Lower lobe of right lung (tissue), 2 donors: ENCODE results near the gene SPTB. TPM values are rescaled to one million over a fixed set of nuclear protein-coding genes. Genes with fewer than 3 reads are reported as not detected.

ENCODE experiments used
- ATAC-seq, 2 donors: fragments of 200-7000 bp; cut with Tn5 transposase; one replicate each; pipeline ENCODE4 v1.9.1; 2020 to 2022; ENCODE audit warnings: mild to moderate bottlenecking in 2 of 2, moderate library complexity in 2 of 2
- DNase-seq: peaks from one replicate; pipeline ENCODE4 v3.0.0-alpha.2; 2020
- H3K27ac ChIP-seq: fragments of 200-600 bp; one replicate; pipeline ENCODE4 v1.8.0; 2022
- H3K27me3 ChIP-seq: fragments of 200-600 bp; one replicate; pipeline ENCODE4 v1.8.0; 2022; ENCODE audit warnings: low read depth
- H3K36me3 ChIP-seq: fragments of 200-600 bp; one replicate; pipeline ENCODE4 v1.8.0; 2022; ENCODE audit warnings: mild to moderate bottlenecking
- H3K4me1 ChIP-seq: fragments of 200-600 bp; one replicate; pipeline ENCODE4 v1.8.0; 2022
- H3K4me3 ChIP-seq: fragments of 200-600 bp; one replicate; pipeline ENCODE4 v1.8.0; 2022; ENCODE audit warnings: mild to moderate bottlenecking
- H3K9me3 ChIP-seq: fragments of 200-600 bp; one replicate; pipeline ENCODE4 v1.8.0; 2022
- CTCF ChIP-seq: fragments of 200-600 bp; IDR thresholded peaks from one replicate; pipeline ENCODE4 v1.8.0; 2022; ENCODE audit warnings: antibody characterized with exemption, mild to moderate bottlenecking
- intact Hi-C: fragments of 100-400 bp; cut with DNase I; formaldehyde crosslinking; loops from one replicate; pipeline ENCODE4 v1.11.0; 2022
- total RNA-seq: library from RNA; stranded (reverse); fragmentation: NEBNext Ultra II Directional; extraction: Animal tissue kit (Norgen Biotek cat#: 25700); gene quantifications from one replicate; pipeline ENCODE4 v1.2.1, GENCODE V29; 2021
- donor health status: DM: no; HTN: yes; CAD: no; lungs with severe emphysema.

SPTB gene
- total RNA-seq, 1 donor from 2014 or later = 2.5 TPM

- Histone ChIP-seq H3K27ac (no peak overlapping the region), H3K4me1 (no peaks in the 10 kb centered on the region), H3K9me3 (no peaks in the 10 kb centered on the region), H3K27me3 (no peaks in the 10 kb centered on the region), H3K4me3 (no peak overlapping the region), H3K36me3 (no peaks in the 10 kb centered on the region)
- intact Hi-C loops = no loop called here
- ATAC-seq (no peak), DNase-seq (no peak)
- no peak for TF ChIP-seq CTCF
Measured at GRCh38 chr14:64787619-64788018, 92.1 kb downstream of the SPTB start.

DNA sequence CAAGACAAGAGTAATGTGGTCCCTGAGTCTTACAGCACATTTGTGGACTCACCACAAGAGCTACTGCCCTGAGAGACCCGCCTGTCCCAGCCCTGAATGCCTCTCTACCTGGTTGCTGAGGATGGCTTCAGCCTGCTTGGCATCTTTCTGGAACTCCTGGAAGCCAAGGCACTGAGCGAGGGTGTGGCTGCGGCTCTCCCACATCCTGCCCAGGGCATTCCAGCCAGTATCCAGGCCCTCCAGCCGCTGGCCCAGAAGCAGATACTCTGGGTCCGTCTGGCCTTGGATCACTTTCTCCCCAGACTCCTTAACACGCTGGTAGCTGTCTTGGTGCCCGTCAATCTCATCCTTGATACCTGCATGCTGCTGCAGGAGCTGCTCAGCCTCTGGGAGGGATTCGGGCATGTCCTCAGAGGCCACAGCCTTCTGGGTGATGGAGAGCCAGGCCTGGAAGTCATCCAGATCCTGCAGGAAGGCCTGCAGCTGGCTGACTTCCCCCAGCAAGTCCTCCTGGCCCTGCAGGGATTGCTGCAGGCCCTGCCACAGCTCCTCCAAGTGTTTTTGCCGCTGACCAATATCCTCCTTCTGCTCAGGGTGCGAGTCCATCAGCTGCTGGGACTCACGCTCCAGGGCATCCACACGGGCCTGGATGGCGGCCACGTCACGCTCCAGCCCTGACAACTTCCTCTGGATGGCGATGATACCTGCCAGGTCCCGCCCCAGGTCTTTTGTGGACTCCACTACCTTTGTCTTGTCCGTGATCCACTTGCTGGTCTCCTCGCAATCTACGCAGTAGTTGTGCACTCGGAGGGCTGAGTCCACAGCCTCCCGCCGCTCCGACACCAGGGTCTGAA is 93.2 kb downstream of the SPTB start:
- no peaks in the 10 kb centered on the region for H3K9me3 ChIP-seq
- no peak overlapping the region for H3K4me3 ChIP-seq
- H3K27me3 ChIP-seq = no peaks in the 10 kb centered on the region
- no peak overlapping the region for H3K27ac ChIP-seq
- DNase-seq (no peak), ATAC-seq (no peak)
- H3K4me1 ChIP-seq = no peaks in the 10 kb centered on the region
- intact Hi-C loops = no loop called here
- H3K36me3 ChIP-seq = no peaks in the 10 kb centered on the region
- TF ChIP-seq CTCF = no peak

DNA sequence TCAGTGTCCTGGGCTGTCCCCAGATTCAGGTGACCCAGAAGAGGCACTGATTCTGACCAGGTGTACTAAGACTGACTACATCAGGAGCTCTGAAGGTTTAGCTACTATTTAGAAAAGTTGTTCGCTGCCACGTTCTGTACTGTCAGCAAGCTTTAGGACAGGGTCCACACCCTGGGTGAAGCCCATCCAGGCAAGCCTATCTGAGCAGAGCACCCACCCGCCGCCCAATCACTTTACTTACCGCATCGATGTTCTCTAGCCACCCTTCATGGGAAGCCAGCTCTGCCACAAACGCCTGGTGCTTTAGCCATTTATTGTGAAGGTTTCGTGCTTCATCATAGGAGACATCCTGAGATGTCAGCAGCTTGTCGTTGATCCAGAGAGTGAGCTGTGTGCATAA is 95.7 kb downstream of the SPTB start:
- H3K4me3 ChIP-seq = no peak overlapping the region
- H3K36me3 ChIP-seq = no peaks in the 10 kb centered on the region
- no peaks in the 10 kb centered on the region for H3K9me3 ChIP-seq
- intact Hi-C loops = no loop called here
- H3K4me1 ChIP-seq = no peaks in the 10 kb centered on the region
- TF ChIP-seq CTCF = no peak
- H3K27me3 ChIP-seq = no peaks in the 10 kb centered on the region
- no peak for DNase-seq
- H3K27ac ChIP-seq = no peak overlapping the region
- ATAC-seq = no peak

DNA sequence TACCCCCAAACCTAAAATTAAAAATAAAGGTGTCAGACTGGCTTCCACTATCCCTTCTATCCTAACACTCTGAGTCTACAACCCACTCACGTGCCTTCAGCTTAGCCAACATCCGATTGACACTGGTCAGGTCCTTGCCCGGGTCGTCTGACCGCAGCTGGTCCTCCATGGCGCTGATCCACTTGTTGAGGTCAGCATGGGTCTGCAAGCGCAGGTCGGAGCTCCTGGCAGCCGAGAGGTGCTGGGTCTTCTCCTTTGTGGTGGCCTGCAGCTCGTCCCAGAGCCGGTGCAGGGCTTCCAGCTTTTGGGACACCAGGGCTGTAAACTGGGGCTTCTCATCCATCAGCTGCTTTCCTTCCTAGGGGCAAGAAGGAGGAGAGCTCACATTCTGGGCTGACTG is 97.5 kb downstream of the SPTB start:
- Histone ChIP-seq H3K27me3 (no peaks in the 10 kb centered on the region), H3K27ac (no peak overlapping the region), H3K4me3 (no peak overlapping the region), H3K4me1 (no peaks in the 10 kb centered on the region), H3K9me3 (no peaks in the 10 kb centered on the region), H3K36me3 (no peaks in the 10 kb centered on the region)
- no peak for ATAC-seq
- no peak for TF ChIP-seq CTCF
- intact Hi-C loops = no loop called here
- no peak for DNase-seq

GRCh38 chr14:64779472-64779871 is 100.2 kb downstream of the SPTB start:
- ATAC-seq (no peak), DNase-seq (no peak)
- H3K36me3 ChIP-seq = no peaks in the 10 kb centered on the region
- intact Hi-C loops = no loop called here
- H3K4me1 ChIP-seq = no peaks in the 10 kb centered on the region
- no peak for TF ChIP-seq CTCF
- no peaks in the 10 kb centered on the region for H3K27me3 ChIP-seq
- no peak overlapping the region for H3K27ac ChIP-seq
- no peaks in the 10 kb centered on the region for H3K9me3 ChIP-seq
- H3K4me3 ChIP-seq = no peak overlapping the region
